Measurements from ENCODE around the gene EED.

EED gene

DNA sequence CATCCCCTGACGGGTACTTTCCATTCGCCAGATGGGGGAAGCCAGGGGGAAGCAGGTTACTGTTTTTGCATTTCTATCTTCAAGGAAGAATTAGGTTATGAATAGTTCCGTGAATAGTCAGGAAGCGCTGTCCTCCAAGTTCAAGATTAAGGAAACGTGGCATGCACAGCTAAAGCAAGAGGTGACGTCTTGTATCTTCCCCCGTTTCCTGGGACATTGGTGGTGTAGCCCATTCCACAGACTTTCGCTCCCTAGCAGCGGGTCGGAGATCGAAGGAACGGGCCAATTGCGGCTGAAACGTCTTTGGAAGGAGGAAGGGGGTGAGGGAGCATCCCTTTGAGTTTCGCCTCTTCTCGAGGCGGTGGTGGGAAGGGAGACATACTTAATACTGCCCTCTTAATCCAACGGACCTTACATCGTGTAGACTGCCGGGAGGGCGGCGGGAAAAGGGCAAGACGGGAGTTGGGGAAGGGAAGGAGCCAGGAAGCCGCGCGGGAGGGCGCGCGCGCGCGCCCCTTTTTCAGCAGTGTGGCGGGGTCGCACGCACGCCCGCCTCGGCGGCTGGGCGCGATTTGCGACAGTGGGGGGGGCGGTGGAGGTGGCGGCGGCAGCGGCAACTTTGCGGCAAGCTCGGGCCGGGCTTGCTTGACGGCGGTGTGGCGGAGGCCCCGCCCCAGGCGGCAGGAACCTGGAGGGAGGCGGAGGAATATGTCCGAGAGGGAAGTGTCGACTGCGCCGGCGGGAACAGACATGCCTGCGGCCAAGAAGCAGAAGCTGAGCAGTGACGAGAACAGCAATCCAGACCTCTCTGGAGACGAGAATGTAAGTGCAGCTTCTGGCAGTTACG is at the start of gene EED:
Gene EED (plus strand): TSS at position 232 of the 847 bp plus-strand sequence. CDS start 477 bp downstream, at position 709.
- H3K27ac Mint-ChIP-seq: no peak within 1 kb of the TSS
- no peaks in the 10 kb centered on the region for H3K27me3 Mint-ChIP-seq
- peaks cover 26% of the 10 kb centered on the region for H3K4me1 Mint-ChIP-seq (ENCODE audit: low read depth)
- no peak within 1 kb of the TSS for H3K4me3 Mint-ChIP-seq
- H3K36me3 Mint-ChIP-seq (ENCODE audit: low read depth): no peaks in the 10 kb centered on the region
- intact Hi-C loops (cut with micrococcal nuclease): loop anchor here (10.0 kb wide), 2 partner anchors 300 to 580 kb away; partner anchors contain the start of gene CREBZF
- H3K9me3 Mint-ChIP-seq: no peaks in the 10 kb centered on the region

DNA sequence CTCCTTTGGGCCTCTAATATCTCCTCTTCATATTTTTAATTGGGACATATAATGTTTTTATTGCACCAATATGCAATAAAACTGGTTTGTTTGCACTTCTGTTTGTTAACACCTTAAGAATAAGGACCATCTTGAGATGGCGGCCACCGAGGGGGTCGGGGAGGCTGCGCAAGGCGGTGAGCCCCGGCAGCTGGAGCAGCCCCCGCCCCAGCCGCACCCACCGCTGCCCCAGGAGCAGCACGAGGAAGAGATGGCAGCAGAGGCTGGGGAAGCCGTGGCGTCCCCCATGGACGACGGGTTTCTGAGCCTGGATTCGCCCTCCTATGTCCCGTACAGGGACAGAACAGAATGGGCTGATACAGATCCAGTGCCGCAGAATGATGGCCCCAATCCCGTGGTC is 49.6 kb upstream of the EED start:
- H3K27me3 Mint-ChIP-seq: no peaks in the 10 kb centered on the region
- intact Hi-C loops (cut with micrococcal nuclease): loop anchor here (5.0 kb wide), 2 partner anchors 33 to 53 kb away; no protein-coding TSS in a partner anchor
- H3K4me1 Mint-ChIP-seq (ENCODE audit: low read depth): peaks cover 73% of the 10 kb centered on the region
- H3K4me3 Mint-ChIP-seq: no peak overlapping the region
- H3K27ac Mint-ChIP-seq: peak overlapping the region; percentile 49
- no peaks in the 10 kb centered on the region for H3K9me3 Mint-ChIP-seq
- H3K36me3 Mint-ChIP-seq (ENCODE audit: low read depth): no peaks in the 10 kb centered on the region

GRCh38 chr11:86196085-86196696 is 48.4 kb upstream of the EED start:
- Mint-ChIP-seq H3K4me1 (ENCODE audit: low read depth) (peaks cover 66% of the 10 kb centered on the region), H3K27ac (peak overlapping the region; percentile 49), H3K9me3 (no peaks in the 10 kb centered on the region), H3K36me3 (ENCODE audit: low read depth) (no peaks in the 10 kb centered on the region), H3K4me3 (no peak overlapping the region), H3K27me3 (no peaks in the 10 kb centered on the region)
- intact Hi-C loops (cut with micrococcal nuclease): loop anchor here (5.0 kb wide), 1 partner anchor 34 kb away; no protein-coding TSS in a partner anchor

DNA sequence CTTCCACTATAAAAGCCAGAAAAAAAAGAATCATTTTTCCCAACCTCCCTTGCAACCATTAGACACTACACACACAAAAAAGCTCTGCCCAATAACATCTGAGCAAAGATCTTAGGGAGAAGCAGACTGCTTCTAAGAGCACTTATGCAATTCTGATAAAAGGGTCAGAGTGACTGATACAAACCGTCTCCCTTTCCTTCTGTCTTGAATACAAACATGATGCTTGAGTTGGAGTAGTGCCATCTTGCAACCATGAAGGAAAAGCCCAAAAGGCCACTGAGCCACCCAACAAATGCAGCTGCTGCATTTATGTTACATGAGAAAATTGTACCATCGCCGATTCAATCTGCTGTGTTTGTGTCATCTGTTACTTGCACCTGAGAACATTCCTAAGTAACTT is 47.6 kb upstream of the EED start:
- no peak overlapping the region for H3K4me3 Mint-ChIP-seq

GRCh38 chr11:86197448-86197847 is 47.1 kb upstream of the EED start:
- H3K27me3 Mint-ChIP-seq: no peaks in the 10 kb centered on the region
- H3K4me3 Mint-ChIP-seq: no peak overlapping the region
- intact Hi-C loops (cut with micrococcal nuclease): loop anchor here (5.0 kb wide), 1 partner anchor 35 kb away; no protein-coding TSS in a partner anchor
- H3K27ac Mint-ChIP-seq: no peak overlapping the region
- H3K36me3 Mint-ChIP-seq (ENCODE audit: low read depth): no peaks in the 10 kb centered on the region
- H3K4me1 Mint-ChIP-seq (ENCODE audit: low read depth): peaks cover 56% of the 10 kb centered on the region
- H3K9me3 Mint-ChIP-seq: no peaks in the 10 kb centered on the region

More for the DNA sequence above, 47.6 kb upstream of the EED start:
- Mint-ChIP-seq H3K4me1 (ENCODE audit: low read depth) (peaks cover 59% of the 10 kb centered on the region), H3K36me3 (ENCODE audit: low read depth) (no peaks in the 10 kb centered on the region), H3K27ac (peak overlapping the region; percentile 49), H3K9me3 (no peaks in the 10 kb centered on the region), H3K27me3 (no peaks in the 10 kb centered on the region)
- intact Hi-C loops (cut with micrococcal nuclease): loop anchor here (5.0 kb wide), 1 partner anchor 35 kb away; no protein-coding TSS in a partner anchor

GRCh38 chr11:86198139-86198538 is 46.4 kb upstream of the EED start:
- Mint-ChIP-seq H3K27me3 (no peaks in the 10 kb centered on the region), H3K36me3 (ENCODE audit: low read depth) (no peaks in the 10 kb centered on the region), H3K27ac (no peak overlapping the region), H3K4me3 (no peak overlapping the region), H3K4me1 (ENCODE audit: low read depth) (peaks cover 49% of the 10 kb centered on the region), H3K9me3 (no peaks in the 10 kb centered on the region)
- intact Hi-C loops (cut with micrococcal nuclease): loop anchor here (5.0 kb wide), 1 partner anchor 36 kb away; no protein-coding TSS in a partner anchor

- Mint-ChIP-seq H3K4me1 (ENCODE audit: low read depth) (peaks cover 42% of the 10 kb centered on the region), H3K27me3 (no peaks in the 10 kb centered on the region), H3K9me3 (no peaks in the 10 kb centered on the region), H3K27ac (peak overlapping the region; percentile 57), H3K36me3 (ENCODE audit: low read depth) (no peaks in the 10 kb centered on the region), H3K4me3 (no peak overlapping the region)
- intact Hi-C loops (cut with micrococcal nuclease): loop anchor here (5.0 kb wide), 1 partner anchor 37 kb away; no protein-coding TSS in a partner anchor
Measured at GRCh38 chr11:86199354-86199753, 45.2 kb upstream of the EED start.

DNA sequence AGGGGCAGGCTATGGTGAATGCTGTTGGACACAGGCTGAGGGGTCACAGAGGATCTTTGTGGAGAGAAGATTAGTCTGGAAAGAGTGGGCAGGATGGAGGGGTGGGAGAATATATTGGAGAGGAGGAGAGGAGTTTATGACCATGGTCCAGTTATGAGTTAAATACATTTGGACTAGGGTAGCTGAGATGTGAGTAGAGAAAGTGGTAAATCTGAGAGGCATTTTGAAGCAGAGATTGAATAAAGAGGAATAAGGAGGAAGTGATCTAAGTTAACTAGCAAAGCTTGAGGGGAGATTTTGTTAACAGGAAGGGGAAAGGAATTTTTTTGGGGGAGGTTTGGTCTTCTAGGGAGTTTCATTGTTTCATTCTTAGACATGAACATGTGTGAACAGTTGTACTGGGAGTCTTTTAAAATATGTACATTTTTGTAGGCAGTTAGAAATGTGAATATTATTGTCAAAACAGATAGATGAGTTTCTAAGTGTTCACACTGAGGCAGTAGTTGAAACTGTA is 43.1 kb upstream of the EED start:
- peaks cover 32% of the 10 kb centered on the region for H3K4me1 Mint-ChIP-seq (ENCODE audit: low read depth)
- H3K9me3 Mint-ChIP-seq: no peaks in the 10 kb centered on the region
- no peaks in the 10 kb centered on the region for H3K36me3 Mint-ChIP-seq (ENCODE audit: low read depth)
- no peak overlapping the region for H3K4me3 Mint-ChIP-seq
- H3K27me3 Mint-ChIP-seq: no peaks in the 10 kb centered on the region
- intact Hi-C loops (cut with micrococcal nuclease): loop anchor here (5.0 kb wide), 2 partner anchors 134 to 159 kb away; partner anchors contain the start of gene PICALM
- H3K27ac Mint-ChIP-seq: no peak overlapping the region

DNA sequence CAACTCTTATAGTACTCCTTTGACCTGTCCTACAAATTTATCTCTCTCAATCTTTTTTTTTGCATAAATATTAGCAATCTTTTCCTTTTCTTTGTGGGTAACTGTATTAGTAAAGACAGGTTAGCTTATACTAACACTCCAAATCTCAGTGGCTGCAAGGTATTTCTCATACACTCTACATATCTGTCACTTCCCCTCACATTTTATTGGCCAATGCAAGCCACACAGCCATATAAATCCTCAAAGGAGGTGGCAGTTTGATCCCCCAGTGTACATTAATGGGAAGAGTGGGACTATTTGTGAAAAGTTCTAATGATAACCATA is 42.6 kb upstream of the EED start:
- Mint-ChIP-seq H3K27ac (no peak overlapping the region), H3K27me3 (no peaks in the 10 kb centered on the region), H3K36me3 (ENCODE audit: low read depth) (no peaks in the 10 kb centered on the region), H3K4me3 (no peak overlapping the region), H3K9me3 (no peaks in the 10 kb centered on the region), H3K4me1 (ENCODE audit: low read depth) (peaks cover 28% of the 10 kb centered on the region)
- intact Hi-C loops (cut with micrococcal nuclease): loop anchor here (2.0 to 5.0 kb wide), 4 partner anchors 17 to 160 kb away; partner anchors contain the start of gene PICALM

GRCh38 chr11:86204356-86204755 is 40.2 kb upstream of the EED start:
- Mint-ChIP-seq H3K36me3 (ENCODE audit: low read depth) (no peaks in the 10 kb centered on the region), H3K27me3 (no peaks in the 10 kb centered on the region), H3K27ac (no peak overlapping the region), H3K4me3 (no peak overlapping the region), H3K4me1 (ENCODE audit: low read depth) (peaks cover 25% of the 10 kb centered on the region), H3K9me3 (no peaks in the 10 kb centered on the region)
- intact Hi-C loops (cut with micrococcal nuclease): loop anchor here (5.0 kb wide), 2 partner anchors 137 to 162 kb away; partner anchors contain the start of gene PICALM

- Mint-ChIP-seq H3K36me3 (ENCODE audit: low read depth) (no peaks in the 10 kb centered on the region), H3K9me3 (no peaks in the 10 kb centered on the region), H3K4me1 (ENCODE audit: low read depth) (peaks cover 18% of the 10 kb centered on the region), H3K27me3 (no peaks in the 10 kb centered on the region), H3K27ac (peak overlapping the region; percentile 74), H3K4me3 (peak overlapping the region; percentile 8)
- intact Hi-C loops (cut with micrococcal nuclease): no loop called here
Measured at GRCh38 chr11:86205421-86206336, 38.9 kb upstream of the EED start.

- H3K27ac Mint-ChIP-seq: peak overlapping the region; percentile 74
- H3K9me3 Mint-ChIP-seq: no peaks in the 10 kb centered on the region
- no peaks in the 10 kb centered on the region for H3K36me3 Mint-ChIP-seq (ENCODE audit: low read depth)
- intact Hi-C loops (cut with micrococcal nuclease): no loop called here
- no peak overlapping the region for H3K4me3 Mint-ChIP-seq
- H3K27me3 Mint-ChIP-seq: no peaks in the 10 kb centered on the region
- H3K4me1 Mint-ChIP-seq (ENCODE audit: low read depth): peaks cover 18% of the 10 kb centered on the region
Measured at GRCh38 chr11:86206337-86206695, 38.2 kb upstream of the EED start.

GRCh38 chr11:86207413-86207812 is 37.1 kb upstream of the EED start:
- H3K4me1 Mint-ChIP-seq (ENCODE audit: low read depth): peaks cover 18% of the 10 kb centered on the region
- no peaks in the 10 kb centered on the region for H3K9me3 Mint-ChIP-seq
- H3K27me3 Mint-ChIP-seq: no peaks in the 10 kb centered on the region
- intact Hi-C loops (cut with micrococcal nuclease): no loop called here
- no peaks in the 10 kb centered on the region for H3K36me3 Mint-ChIP-seq (ENCODE audit: low read depth)
- H3K4me3 Mint-ChIP-seq: no peak overlapping the region
- H3K27ac Mint-ChIP-seq: no peak overlapping the region

Measured in dendritic cell treated with granulocyte-macrophage colony-stimulating factor and Interleukin-4, amounts not matched to agents 40 ng/mL and 50 ng/mL, for 4 days (primary cell).